SU-DHL-6 (cell line): ENCODE results near the gene SEC16A.

ENCODE experiments used
- H2AFZ ChIP-seq: fragments of 200-600 bp; sonication (generic); 2 replicates; pipeline ENCODE4 v1.6.1; 2014; ENCODE audit warnings: low read depth, mild to moderate bottlenecking, moderate library complexity, mixed read lengths, antibody characterized with exemption, low read length; ENCODE audit not compliant: severe bottlenecking
- H3F3A ChIP-seq: fragments of 200-600 bp; shearing (Covaris generic); 2 replicates; pipeline ENCODE4 v1.6.0; 2016; ENCODE audit warnings: antibody characterized with exemption, mild to moderate bottlenecking; ENCODE audit not compliant: insufficient read depth
- H3K27ac ChIP-seq: fragments of 200-600 bp; sonication (generic); 2 replicates; pipeline ENCODE4 v1.5.1; 2016; ENCODE audit warnings: low read depth, mild to moderate bottlenecking, low read length, moderate library complexity, mixed read lengths
- H3K27me3 ChIP-seq: fragments of 200-600 bp; sonication (generic), shearing (Covaris generic); 2 replicates; pipeline ENCODE4 v1.6.0; 2014; ENCODE audit warnings: mild to moderate bottlenecking, low read length
- H3K36me3 ChIP-seq: fragments of 200-600 bp; sonication (generic); 2 replicates; pipeline ENCODE4 v1.6.1; 2014; ENCODE audit warnings: mild to moderate bottlenecking, low read length, mixed read lengths
- H3K4me2 ChIP-seq: fragments of 300-600, 200-600 bp; shearing (Covaris generic), sonication (generic); 2 replicates; pipeline ENCODE4 v1.6.0; 2014; ENCODE audit warnings: low read length, low read depth, mild to moderate bottlenecking; ENCODE audit not compliant: poor library complexity, severe bottlenecking
- H3K4me3 ChIP-seq: fragments of 200-600 bp; sonication (generic); 2 replicates; pipeline ENCODE4 v1.5.1; 2014; ENCODE audit warnings: antibody characterized with exemption, low read length, mild to moderate bottlenecking, mixed read lengths; ENCODE audit not compliant: insufficient read depth, poor library complexity, severe bottlenecking
- H3K79me2 ChIP-seq: fragments of 200-600 bp; sonication (generic); 2 replicates; pipeline ENCODE4 v1.6.1; 2014; ENCODE audit warnings: mild to moderate bottlenecking, low read length, moderate library complexity; ENCODE audit not compliant: insufficient read depth
- H3K9ac ChIP-seq: fragments of 200-600 bp; sonication (generic); 2 replicates; pipeline ENCODE4 v1.7.0; 2014; ENCODE audit warnings: mild to moderate bottlenecking, low read length
- H3K9me2 ChIP-seq: fragments of 200-600 bp; sonication (generic); replicated peaks from 2 replicates; pipeline ENCODE4 v1.6.1; 2014; ENCODE audit warnings: low read length; ENCODE audit not compliant: insufficient read depth
- H3K9me3 ChIP-seq: fragments of 200-600 bp; sonication (generic); 2 replicates; pipeline ENCODE4 v1.6.1; 2014; ENCODE audit warnings: low read length, mixed read lengths; ENCODE audit not compliant: insufficient read depth
- H4K20me1 ChIP-seq: fragments of 200-600 bp; sonication (generic); 2 replicates; pipeline ENCODE4 v1.6.1; 2014; ENCODE audit warnings: low read depth, mild to moderate bottlenecking, antibody characterized with exemption, low read length, moderate library complexity, mixed read lengths
- EZH2phosphoT487 ChIP-seq: fragments of 200-600 bp; sonication (generic), shearing (Covaris generic); conservative IDR thresholded peaks from 2 replicates; pipeline ENCODE4 v1.6.1; 2018; ENCODE audit warnings: mild to moderate bottlenecking, antibody characterized with exemption, low read length, moderate library complexity, mixed read lengths
- TF ChIP-seq, protein P1 (sequence below): fragments of 200-600 bp; sonication (generic); IDR thresholded peaks from one replicate; pipeline ENCODE4 v1.5.1; 2017; ENCODE audit warnings: antibody characterized with exemption, mild to moderate bottlenecking, low read length, moderate library complexity; ENCODE audit not compliant: insufficient read depth, poor library complexity, severe bottlenecking

The SEC16A gene

DNA sequence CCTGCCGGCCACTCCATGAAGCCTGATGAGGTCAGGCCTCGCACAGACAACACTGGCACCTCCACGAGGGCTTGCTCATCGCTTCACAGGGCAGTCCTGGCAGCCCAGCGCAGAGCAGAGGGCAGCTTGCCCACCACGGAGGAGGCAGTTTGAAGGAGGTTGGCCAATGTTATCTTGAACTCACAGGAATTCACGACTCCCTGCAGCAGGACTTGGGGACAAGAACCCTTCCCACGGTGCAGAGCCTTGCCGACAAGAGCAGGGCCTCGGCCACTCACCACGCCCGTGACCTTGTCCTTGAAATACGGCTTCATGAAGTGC lies 87.9 kb downstream of the SEC16A start:
- Histone ChIP-seq H3K79me2 (peaks cover 22% of the 10 kb centered on the region), H3K9ac (no peak overlapping the region), H3K36me3 (no peaks in the 10 kb centered on the region; the same call in 1 of the 2 replicates)

DNA sequence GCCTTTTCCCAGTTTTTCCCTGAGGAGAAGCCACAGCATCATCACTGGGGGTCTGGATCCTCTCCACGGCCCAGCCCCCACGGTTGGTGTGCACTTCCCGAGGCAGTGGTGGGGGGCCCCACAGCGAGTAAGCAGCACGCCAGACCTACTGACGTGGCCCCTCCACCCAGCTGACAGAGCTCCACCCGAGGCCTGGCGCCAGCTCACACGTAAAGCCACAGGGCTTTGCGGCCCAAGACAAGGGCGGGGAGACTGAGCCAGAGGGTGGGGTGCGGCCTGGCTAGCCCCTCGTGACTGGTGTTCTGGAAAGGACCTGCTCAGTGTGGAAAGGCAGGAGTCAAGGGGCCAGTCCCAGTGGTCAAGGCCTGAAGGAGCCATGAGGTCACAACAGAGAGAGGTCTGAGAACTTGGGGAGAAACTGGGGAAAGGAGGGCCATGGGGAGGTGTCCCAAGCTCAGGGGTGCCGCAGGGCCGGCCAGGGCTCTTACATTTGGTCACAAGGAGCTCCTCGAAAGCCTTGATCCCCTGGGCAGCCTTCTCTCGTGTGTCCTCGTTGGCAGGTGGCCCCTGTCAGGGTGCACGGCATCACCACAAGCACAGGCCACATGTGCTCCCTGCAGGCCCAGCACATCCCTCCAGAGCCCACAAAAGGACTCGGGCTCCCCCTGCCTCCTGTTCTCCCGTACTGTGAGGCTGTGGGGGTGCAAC lies 88.4 kb downstream of the SEC16A start:
- Histone ChIP-seq H3K4me3 (no peak overlapping the region), H3K79me2 (peaks cover 18% of the 10 kb centered on the region), H3K36me3 (no peaks in the 10 kb centered on the region; the same call in 1 of the 2 replicates), H3K9me3 (no peaks in the 10 kb centered on the region), H2AFZ (no peak overlapping the region), H3K9me2 (no peaks in the 10 kb centered on the region), H3K4me2 (no peak overlapping the region), H4K20me1 (no peaks in the 10 kb centered on the region; the same call in 1 of the 2 replicates), H3K27ac (no peak overlapping the region), H3K9ac (no peak overlapping the region), H3F3A (no peaks in the 10 kb centered on the region), H3K27me3 (no peaks in the 10 kb centered on the region)
- TF ChIP-seq, protein P1, sequence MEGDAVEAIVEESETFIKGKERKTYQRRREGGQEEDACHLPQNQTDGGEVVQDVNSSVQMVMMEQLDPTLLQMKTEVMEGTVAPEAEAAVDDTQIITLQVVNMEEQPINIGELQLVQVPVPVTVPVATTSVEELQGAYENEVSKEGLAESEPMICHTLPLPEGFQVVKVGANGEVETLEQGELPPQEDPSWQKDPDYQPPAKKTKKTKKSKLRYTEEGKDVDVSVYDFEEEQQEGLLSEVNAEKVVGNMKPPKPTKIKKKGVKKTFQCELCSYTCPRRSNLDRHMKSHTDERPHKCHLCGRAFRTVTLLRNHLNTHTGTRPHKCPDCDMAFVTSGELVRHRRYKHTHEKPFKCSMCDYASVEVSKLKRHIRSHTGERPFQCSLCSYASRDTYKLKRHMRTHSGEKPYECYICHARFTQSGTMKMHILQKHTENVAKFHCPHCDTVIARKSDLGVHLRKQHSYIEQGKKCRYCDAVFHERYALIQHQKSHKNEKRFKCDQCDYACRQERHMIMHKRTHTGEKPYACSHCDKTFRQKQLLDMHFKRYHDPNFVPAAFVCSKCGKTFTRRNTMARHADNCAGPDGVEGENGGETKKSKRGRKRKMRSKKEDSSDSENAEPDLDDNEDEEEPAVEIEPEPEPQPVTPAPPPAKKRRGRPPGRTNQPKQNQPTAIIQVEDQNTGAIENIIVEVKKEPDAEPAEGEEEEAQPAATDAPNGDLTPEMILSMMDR: no peak
- TF ChIP-seq EZH2phosphoT487: no peak

More for the DNA sequence above, 87.9 kb downstream of the SEC16A start:
- no peaks in the 10 kb centered on the region for H3K27me3 ChIP-seq
- no peak overlapping the region for H3K4me2 ChIP-seq
- no peak overlapping the region for H3K27ac ChIP-seq
- no peaks in the 10 kb centered on the region for H3K9me3 ChIP-seq
- H3K9me2 ChIP-seq: no peaks in the 10 kb centered on the region
- H4K20me1 ChIP-seq: no peaks in the 10 kb centered on the region; the same call in 1 of the 2 replicates
- no peak overlapping the region for H3K4me3 ChIP-seq
- TF ChIP-seq, protein P1: no peak
- TF ChIP-seq EZH2phosphoT487: no peak
- no peak overlapping the region for H2AFZ ChIP-seq
- H3F3A ChIP-seq: no peaks in the 10 kb centered on the region

DNA sequence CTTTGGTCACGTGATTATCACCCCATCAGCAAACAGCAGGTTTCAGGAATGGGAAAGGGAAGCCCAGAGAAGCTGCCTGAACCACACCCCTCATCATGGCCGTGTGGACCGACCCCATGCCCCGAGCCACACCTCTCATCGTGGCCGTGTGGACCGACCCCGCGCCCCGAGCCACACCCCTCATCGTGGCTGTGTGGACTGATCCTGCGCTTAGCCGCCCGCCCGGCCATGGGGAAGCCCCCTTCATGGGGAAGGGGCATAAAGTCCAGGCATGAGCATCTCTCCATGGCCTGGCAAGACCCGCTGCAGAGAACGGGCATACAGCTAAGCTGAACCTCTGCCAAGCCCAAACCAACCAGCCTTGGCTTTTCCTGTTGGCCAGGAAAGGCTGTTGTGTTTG lies 89.3 kb downstream of the SEC16A start:
- TF ChIP-seq, protein P1: no peak
- TF ChIP-seq EZH2phosphoT487: no peak

More for the DNA sequence above, 89.3 kb downstream of the SEC16A start:
- Histone ChIP-seq H3K4me3 (no peak overlapping the region), H3F3A (no peaks in the 10 kb centered on the region), H3K27ac (no peak overlapping the region), H3K9ac (no peak overlapping the region), H4K20me1 (no peaks in the 10 kb centered on the region), H3K9me3 (no peaks in the 10 kb centered on the region), H3K9me2 (no peaks in the 10 kb centered on the region), H3K27me3 (no peaks in the 10 kb centered on the region), H2AFZ (no peak overlapping the region), H3K4me2 (no peak overlapping the region), H3K79me2 (peaks cover 9% of the 10 kb centered on the region), H3K36me3 (no peaks in the 10 kb centered on the region; the same call in 1 of the 2 replicates)
